Hematopoietic multipotent progenitor cell treated with erythropoietin and hydrocortisone succinate and interleukin-3 and kit ligand, for 15 days (in vitro differentiated cells): Measurements from ENCODE around the gene GGT7.
"Not testable (repeated sequence)": the region's sequence is repeated elsewhere in the genome, so short reads cannot be mapped to it uniquely, and the experiment has no call there.

Experiments used
- DNase-seq: peaks from one replicate; pipeline ENCODE4 v3.0.0-alpha.2; 2015; ENCODE audit warnings: low spot score

The GGT7 gene

DNA sequence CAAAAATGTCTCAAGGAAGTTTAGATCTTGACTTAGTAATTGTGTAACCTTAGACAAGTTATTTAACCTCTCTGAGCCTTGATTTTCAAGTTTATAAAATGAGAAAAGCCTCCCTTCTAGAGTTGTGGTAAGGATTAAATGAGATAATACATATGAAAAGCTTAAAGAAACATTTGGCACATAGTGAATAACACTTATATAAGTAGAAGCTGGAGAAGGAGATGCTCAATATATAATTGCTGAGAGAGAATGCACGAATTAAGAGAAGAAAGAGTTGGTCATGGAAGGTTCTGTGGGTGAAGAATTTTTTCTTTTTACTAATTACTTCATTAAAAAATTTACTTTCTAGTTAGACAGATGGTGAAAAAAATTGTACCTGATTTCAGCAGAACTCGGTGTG is 9.0 kb upstream of the GGT7 start:
- DNase-seq: no peak

DNA sequence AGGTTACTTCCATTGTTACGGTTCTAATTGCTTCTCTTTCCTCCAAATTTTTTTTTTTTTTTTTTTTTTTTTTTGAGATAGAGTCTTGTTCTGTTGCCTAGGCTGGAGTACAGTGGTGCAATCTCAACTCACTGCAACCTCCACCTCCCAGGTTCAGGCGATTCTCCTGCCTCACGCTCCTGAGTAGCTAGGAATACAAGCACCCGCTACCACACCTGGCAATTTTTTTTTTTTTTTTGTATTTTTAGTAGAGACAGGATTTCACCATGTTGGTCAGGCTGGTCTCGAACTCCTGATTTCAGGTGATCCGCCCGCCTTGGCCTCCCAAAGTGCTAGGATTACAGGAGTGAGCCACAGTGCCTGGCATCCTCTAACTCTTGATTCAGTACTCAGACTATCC is 8.3 kb upstream of the GGT7 start:
- not testable (repeated sequence) for DNase-seq

DNA sequence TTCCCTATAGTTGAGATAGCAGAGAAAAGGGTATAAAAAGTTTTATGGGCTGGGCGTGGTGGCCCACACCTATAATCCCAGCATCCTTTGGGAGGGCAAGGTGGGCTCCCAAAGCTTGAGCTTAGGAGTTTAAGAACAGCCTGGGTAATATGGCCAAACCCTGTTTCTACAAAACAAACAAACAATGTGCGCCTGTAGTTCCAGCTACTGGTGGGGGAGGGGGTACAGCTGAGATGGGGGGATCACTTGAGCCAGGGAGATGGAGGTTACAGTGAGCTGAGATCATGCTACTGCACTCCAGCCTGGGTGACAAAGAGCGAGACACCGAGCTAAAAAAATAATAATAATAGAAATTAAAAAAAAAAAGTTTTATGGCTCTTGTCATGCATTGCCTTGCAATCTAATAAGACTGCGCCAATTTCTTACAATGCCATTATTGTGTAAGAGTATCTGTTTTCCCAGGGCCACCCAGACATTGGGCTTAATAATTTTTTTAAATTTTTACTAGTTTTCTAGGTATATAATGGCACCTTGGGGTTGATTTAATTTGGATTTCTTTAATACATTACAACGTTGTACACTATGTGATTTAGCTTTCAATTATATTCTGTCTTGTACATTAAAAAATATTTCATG is 7.7 kb upstream of the GGT7 start:
- no peak for DNase-seq

DNA sequence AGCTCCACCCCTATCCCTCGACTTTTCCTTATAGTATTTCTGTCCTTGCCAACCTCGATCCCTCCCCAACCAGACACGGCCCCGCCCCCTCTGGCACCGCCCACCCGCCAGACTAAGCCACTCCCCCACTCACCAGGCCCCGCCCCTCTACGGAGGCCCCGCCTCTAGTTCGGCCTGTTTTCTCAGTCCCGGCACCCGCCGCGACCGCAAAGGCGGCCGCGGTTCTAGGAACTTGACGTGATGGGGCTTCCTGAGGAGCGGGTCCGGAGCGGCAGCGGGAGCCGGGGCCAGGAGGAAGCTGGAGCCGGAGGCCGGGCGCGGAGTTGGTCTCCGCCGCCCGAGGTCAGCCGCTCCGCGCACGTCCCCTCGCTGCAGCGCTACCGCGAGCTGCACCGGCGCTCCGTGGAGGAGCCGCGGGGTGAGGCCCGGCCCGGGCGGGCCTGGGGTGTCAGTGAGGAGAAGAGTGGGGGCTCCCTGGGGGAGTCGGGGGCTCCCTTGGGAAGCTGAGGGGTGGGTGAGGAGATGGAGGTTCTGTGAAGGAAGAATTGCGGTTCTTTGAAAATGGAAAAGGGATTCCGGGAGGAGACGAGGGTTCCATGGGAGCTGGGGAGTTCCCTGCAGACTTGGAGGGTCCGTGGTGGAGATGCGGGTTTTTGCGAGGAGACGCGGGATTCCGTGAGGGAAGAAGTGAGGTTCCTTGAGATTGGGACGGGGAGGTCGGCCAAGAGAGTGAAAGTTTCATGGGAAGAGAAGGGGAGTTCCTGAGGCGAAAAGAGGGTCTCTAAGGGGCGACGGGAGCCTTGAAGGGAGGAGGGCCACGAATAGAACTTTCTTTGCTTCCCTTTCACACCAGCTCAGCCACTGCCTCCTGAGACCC is 4.0 kb upstream of the GGT7 start, which contains the start of gene ACSS2:
Gene ACSS2 (plus strand): TSS at position 207 of the 877 bp plus-strand sequence. CDS start 34 bp downstream, at position 241.
- DNase-seq: peak; percentile 96

DNA sequence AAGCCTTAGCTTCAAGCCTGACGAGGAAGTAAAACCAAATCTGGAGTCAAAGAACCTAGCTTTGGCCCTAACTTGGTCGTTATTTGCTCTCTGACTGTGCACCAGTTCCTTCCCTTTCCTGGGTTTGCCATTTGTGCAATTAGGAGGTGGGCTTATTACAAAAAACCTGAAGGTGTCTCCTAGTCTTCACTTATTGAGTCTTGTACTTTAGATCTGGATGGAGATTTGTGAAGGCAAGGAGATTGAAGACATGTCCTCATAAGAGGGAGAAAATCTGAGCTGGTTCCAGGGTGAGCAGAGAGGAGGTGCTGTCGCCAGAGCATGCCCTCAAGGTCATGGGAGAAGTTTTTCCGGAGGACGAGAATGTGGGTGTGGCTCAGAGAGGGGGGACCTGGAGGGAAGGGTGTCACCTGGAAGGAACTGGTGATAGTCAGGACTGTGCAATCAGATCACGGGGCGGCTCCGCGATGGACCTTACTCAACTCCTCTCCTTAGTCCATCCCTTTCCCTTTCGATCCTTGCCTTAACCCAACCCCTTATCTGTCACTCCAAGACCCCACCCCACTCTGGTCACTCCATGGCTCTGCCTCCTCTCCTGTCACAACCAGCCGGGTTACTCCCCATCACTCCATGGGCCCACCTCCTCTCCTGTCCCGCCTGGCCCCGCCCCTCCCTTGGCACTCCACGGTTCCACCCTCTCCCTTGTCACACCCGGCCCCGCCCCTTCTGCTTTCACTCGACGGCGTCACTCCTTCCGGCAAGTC is 3.2 kb upstream of the GGT7 start:
- no peak for DNase-seq

DNA sequence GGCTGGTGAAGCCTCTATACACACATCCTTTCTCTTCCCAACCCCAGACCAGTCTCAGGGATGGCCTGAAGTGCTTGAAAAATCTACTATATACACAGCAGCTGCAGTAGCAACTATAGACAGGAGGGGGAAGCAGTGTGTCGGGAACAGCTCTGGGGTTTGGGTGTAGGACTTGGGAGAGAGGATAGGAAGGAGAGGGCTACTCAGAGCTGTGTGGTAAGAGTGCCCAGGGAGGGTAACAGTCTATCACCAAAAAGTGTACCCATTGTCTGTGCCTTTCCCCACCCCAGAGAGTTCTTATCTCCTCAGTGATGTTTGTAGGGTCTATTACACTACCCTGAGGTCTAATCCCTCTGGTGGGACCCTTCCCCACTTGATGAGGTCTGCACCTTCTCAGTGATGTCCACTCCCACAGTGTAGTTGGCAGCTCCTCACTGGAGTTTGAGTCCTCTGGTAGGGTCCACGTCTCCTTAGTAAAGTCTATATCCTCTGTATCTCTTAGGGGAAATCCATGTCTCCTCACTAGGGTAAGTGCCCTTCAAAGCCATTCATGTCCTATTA is 1.5 kb upstream of the GGT7 start:
- DNase-seq: peak; percentile 71

DNA sequence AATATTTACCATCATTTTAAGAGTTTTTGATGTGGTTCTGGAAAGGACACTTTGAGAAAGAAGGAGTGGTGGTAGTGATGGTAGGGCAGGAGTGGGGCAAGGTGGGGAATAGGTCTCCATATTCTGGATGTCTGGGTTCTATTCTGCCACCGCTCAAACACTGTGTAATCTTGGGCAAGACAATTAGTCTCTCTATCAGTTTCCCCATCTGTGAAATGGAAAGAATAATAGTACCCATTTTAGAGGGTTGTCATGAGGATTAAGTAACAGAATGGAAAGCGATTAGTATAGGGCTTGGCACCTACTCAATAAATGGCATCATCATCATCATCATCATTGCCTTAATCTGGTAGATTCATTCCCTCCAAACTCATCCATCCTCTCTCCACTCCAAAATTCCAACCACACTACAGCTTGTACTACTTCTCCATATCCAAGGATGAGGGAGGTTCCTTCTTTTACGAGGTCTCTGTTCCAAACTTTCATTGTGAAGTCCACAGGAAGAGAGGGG is 982 bp upstream of the GGT7 start:
- no peak for DNase-seq

DNA sequence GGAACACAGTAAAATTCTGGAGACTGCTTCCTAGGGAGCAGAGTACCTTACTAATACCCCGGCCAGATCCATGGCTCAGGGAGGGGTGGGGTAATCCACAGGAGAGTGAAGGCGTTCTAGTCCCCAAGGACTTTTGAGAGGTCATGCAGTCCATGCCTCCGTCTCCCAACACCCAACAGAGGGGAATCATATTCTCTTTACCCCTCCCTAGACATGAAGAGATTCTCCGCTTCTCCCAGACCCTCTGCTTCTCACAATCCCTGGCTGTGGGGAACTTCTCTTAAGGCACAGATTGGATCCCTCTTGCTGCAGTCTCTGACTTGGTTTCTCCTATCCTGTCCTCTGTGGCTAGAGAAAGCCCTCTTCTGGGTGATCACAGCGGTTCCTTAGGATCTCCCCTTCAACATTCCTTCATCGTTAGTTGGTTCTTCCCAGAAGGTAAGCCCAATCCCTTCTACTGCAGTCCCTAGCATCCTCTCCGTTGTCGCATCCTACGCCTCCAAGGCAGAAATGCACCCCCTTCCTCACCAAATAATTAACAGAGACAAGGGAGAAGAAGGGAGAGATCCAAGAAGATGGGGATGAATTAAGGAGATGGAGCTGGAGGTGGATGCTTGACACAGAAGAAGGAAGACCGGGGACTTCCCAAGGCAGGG is 562 bp downstream of the GGT7 start:
- no peak for DNase-seq

DNA sequence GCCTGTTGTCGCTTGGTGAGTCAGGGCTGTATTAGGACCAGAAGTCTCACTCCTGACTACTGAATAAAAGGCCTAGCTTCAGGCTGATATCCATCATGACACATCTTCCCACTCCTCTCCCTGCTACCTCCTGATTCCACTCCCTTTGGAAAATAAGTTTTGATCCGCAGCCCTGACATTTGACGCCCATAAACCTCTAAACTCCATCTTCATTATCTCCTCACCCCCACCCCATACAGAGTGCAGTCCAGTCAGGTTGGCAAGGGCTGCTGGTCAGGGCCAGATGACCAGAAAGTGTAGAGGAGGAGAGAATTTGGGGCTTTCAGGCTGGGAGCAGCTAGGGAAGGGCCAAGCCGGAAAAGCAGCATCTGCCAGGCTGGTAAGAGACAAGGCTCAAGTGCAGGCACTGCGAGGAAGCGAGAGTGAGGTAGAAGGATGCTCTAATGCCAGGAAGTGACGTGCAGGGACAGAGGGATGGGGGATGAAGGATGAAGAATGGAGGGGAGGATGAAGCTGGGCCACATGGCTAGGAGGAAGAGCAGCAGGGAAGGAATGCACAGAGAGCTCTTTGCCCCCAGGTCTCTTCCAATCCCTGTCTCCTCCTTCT is 1.2 kb downstream of the GGT7 start:
- DNase-seq: no peak

DNA sequence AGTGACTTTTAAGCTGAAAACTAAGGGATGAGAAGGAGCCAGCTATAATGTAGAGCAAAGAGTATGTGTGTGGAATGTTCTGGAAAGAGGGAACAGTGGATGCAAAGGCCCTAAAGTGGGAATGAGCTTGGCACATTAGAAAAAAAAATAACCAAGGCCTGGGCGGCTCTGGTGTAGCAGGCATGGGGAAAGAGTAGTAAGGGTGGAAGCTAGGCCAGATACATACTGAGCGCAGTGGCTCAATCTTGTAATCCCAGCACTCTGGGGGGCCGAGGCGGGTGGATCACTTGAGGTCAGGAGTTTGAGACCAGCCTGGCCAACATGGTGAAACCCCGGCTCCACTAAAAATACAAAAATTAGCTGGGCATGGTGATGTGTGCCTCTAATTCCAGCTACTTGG is 8.4 kb downstream of the GGT7 start:
- no peak for DNase-seq

DNA sequence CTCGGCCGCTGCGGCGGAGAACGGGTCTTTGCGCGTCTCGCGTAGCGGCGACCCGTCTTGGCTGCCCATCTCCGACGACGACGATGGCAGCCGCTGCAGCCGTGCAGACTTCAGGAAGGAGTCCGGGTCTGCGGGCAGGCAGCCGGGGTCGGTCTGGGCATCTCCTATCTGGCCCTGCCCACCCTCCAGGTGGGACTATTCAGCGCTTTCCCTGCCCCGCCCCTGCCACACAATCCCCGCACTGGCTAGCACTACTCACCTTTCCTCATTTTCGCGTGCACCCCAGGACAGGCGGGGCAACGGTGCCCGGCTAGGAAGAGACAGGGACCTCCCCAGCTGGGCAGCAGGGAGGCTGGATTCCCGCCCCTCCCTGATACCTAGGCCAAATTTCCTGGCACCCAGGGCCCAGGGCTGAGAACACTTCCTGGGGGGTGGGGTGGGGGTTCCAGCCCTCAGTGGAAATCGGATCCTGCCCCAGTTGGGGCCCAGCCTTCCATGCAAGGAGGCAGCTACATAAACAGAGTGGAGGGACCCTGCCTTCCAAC is 9.2 kb downstream of the GGT7 start:
- DNase-seq: no peak

DNA sequence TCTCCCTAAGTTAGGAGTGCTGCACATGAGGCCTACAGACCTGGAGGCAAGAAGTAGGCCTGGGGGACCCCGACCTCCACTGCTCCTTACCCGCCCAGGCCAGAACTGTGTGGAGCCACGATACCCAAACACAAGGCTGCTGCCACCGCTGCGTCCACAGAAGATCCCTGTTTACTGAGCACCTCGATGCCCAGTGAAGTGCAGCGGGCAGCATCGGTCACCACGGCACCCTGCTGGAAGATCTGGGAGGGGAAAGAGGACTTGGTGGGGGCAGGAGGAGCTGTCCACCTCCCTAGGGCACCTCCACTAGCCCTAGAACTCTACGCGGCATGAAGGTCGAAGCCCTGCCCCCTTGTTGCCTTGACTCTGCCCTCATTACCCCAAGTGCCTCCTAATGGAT is 9.9 kb downstream of the GGT7 start:
- no peak for DNase-seq

DNA sequence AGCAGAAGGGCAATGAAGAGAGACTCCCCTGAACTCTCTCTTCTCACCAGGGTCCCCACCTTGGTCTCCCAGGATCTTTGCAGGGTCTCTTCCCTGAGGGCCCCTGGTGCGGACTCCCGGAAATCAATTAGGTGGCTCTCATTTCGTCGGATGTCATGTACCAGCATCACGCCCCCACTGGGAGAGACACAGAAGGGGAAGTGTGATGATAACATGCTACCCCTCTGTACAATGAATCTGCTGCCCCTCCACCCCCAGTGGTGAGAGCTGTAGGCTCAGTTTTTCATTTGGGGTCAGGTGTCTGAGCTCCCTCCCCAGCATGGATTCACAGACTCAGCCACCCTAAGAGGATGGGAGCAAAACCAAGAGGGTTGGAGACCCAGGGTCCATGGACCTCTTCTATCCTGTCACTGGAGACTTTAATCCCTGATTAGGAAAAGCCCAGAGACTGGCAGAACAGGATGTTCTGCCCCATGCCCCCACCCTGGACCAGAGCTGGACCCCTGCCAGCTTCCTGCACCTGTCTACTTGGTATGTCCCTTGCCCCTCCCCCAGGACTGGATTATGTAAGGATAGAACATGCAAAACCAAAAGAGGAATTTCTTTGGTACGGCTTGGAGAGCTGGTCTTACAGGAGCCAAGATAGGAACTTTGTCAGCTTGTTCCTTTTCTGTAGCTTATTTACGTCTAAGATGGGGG is 11.1 kb downstream of the GGT7 start:
- DNase-seq: no peak

DNA sequence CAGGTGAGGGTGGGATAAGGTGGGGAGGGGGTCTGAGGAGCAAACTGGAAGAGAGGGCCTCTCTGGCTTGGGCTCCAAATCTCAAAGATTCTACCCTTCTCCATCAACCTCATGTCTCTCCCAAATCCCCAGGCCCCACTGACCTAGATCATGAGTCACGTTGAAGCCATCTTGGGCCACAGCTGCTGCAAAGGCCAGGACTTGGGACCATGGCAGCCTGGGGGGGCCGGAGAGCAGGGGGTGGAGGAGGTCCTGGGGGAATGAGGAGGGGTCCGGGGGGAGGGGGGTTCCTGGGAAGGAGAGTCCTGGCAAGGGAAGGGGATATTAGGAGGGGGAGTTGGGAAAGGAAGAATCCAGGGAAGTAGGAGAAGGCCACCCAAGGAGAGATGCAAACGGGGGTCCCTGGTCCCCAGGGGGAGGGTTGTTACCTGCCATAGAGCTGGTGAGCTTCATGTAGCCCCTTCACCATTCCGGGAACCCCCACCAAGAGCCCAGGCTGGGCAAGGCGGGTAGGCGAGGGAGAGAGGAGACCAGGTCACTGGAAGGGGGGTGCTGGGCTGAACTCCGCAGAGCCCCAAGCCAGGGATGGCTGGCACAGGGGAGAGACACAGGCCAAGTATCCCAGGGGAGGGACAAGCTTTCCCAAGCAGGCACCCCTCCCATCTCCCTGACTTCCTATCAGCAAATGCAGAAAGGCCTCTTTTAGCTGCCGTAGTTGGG is 12.7 kb downstream of the GGT7 start:
- no peak for DNase-seq

DNA sequence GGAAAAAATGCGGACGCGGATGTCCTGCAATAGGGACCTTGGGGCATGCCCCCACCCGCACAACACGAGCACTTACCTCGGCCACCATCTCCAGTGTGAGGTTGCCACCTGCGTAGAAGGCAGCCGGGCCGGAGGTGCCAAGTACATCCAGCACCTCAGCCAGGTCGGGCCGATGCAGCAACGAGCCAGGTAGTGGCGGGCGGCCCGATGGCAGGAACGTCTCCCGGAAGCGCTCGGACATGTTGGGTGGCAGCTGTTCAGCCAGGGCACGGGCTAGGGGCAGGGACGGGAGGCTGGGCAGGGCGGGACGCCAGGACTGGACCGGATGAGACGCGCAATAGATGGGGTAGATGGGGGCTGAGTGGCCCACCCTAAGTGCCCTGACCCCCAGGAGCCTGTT is 13.3 kb downstream of the GGT7 start:
- no peak for DNase-seq

DNA sequence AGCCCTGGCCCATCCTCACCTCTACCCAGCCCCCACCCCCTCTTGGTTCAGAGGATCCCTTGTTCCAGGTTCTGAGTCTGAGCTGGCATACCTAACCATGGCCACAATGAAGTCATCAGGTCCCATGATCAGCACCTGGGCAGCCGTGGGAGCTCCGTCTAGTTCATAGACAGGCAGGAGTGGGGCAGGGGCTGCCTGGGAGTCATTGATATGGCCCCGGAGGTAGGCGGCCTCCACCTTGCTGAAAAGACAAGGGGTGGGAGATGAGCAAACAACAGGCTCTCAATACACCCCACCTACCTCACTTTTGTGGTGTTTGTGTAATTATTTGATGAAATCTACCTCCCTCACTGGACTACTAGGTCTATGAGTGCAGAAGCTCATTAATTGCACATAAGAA is 20.4 kb downstream of the GGT7 start:
- no peak for DNase-seq

DNA sequence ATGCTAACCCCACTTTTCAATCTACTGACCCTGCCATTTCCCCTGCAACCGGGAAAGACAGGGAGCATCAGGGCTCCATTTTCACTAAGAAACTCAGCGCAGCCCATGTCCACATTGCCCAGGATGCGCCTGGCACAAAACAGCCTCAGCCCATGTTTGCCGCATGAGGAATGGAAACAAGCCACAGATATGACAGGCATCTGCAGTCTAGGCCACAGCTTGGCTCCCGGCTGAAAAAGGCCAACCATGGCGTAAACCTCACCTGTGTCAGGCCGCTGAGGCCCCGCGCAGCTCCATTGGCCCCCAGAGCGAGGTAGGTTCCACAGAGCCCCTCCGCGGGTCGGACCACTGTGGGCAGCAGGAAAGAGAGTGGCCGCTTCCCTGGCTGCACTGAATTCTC is 21.7 kb downstream of the GGT7 start:
- no peak for DNase-seq

DNA sequence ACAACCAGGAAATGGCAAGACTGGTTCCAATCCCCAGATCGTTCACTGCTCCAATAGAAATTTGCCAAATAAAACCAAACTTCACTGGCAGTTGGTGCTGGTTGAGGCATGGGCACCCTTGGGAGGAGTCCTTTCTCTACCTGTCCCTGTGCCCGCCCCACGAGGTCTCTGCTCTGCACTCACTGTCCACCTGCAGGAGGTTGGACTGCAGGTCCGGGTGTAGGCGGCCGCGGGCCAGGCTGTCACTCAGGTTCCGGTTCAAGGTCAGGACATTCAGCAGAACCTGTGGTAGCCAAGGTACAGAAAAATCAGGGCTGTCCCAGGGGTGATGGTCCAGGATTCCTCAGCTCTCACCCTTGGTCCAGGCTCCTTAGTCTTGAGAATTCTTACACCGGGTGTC is 22.9 kb downstream of the GGT7 start:
- DNase-seq: no peak

DNA sequence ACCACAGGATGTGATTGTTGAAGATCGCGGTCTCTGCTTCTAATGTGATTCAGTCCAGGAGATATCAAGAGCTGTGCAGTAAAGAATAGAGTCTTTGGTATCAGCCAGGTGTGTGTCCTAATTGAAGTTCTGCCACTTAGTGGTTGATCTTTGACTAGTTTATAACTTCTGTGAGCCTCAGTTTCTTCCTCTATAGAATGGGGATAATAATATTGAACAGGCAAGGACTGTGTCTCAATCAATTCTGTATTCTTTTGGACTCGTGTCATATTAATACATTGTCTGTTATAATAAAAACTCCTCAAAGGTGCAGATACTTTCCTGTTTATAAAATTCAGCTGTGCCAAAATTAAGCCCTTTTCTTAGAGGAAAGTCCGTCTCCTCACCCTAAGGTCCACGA is 24.1 kb downstream of the GGT7 start:
- no peak for DNase-seq

DNA sequence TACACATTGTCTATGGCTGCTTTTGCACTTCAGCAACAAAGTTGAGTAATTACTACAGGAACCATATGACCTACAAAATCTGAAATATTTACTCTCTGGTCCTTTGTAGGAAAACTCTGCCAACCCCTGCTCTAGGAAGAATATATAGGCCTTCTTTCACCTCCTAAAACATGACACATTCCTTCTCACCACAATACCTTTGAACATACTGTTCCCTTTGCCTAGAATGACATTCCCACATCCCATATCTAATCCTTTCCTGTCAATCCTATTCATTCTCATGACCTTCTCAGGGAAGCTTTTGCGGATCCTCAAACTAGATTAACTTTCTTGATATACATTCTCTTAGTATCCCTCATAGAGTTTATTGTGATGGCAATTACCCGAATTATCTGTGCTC is 29.2 kb downstream of the GGT7 start:
- DNase-seq: no peak
